CD4-positive, CD25-positive, alpha-beta regulatory T cell (primary cell): ENCODE measurements around the gene PRKAA1. TPM values are rescaled to one million over a fixed set of nuclear protein-coding genes. Genes with fewer than 3 reads are reported as not detected.
A peak's percentile ranks its signal among the peaks of the same experiment; 100 is the strongest.

Experiments
- ATAC-seq, 2 donors: fragments of 150-1000 bp; cut with Tn5 transposase; one replicate each; pipeline ENCODE4 v1.10.0; 2021; ENCODE audit warnings: low read depth in 2 of 2, moderate number of reproducible peaks in 2 of 2, moderate library complexity in 1 of 2
- DNase-seq, 3 donors: peaks; one replicate each; pipeline versions ENCODE4 v3.0.0 to v3.0.0-alpha.2; 2012 to 2022; ENCODE audit warnings: mixed read lengths in 1 of 3
- H3K27ac ChIP-seq: one replicate; pipeline ENCODE4 v1.7.0; 2013; ENCODE audit warnings: mild to moderate bottlenecking, low read length; ENCODE audit not compliant: insufficient read depth, poor library complexity, severe bottlenecking
- H3K27me3 ChIP-seq: one replicate; pipeline ENCODE4 v1.7.0; 2013; ENCODE audit warnings: low read length; ENCODE audit not compliant: control insufficient read depth, insufficient read depth
- H3K36me3 ChIP-seq: one replicate; pipeline ENCODE4 v1.7.0; 2013; ENCODE audit warnings: mild to moderate bottlenecking, low read length, moderate library complexity; ENCODE audit not compliant: control insufficient read depth, insufficient read depth
- H3K4me1 ChIP-seq: 2 replicates; pipeline ENCODE4 v1.7.0; 2013; ENCODE audit warnings: mild to moderate bottlenecking, low read length; ENCODE audit not compliant: insufficient read depth, control insufficient read depth, poor library complexity, severe bottlenecking
- H3K4me3 ChIP-seq: one replicate; pipeline ENCODE4 v1.7.0; 2013; ENCODE audit warnings: low read depth, mild to moderate bottlenecking, low read length, moderate library complexity
- H3K9me3 ChIP-seq, 2 experiments: 1 replicate in 1 of 2; 2 replicates in 1 of 2; pipeline ENCODE4 v1.7.0; 2013; ENCODE audit warnings: low read length in 2 of 2, mild to moderate bottlenecking in 1 of 2, moderate library complexity in 1 of 2; ENCODE audit not compliant: control insufficient read depth in 2 of 2
- H3K27ac Mint-ChIP-seq, 3 donors: one replicate each; pipeline ENCODE4 v1.8.0; 2020 to 2022; ENCODE audit warnings: mild to moderate bottlenecking in 3 of 3, mixed read lengths in 3 of 3, moderate library complexity in 2 of 3
- H3K27me3 Mint-ChIP-seq: one replicate; pipeline ENCODE4 v1.8.0; 2022; ENCODE audit warnings: mild to moderate bottlenecking, mixed read lengths
- H3K36me3 Mint-ChIP-seq: one replicate; pipeline ENCODE4 v1.8.0; 2020; ENCODE audit warnings: mixed read lengths
- H3K4me1 Mint-ChIP-seq, 4 donors: one replicate each; pipeline ENCODE4 v1.8.0; 2020 to 2022; ENCODE audit warnings: mixed read lengths in 4 of 4, mild to moderate bottlenecking in 1 of 4
- H3K4me3 Mint-ChIP-seq, 4 donors: one replicate each; pipeline ENCODE4 v1.8.0; 2020 to 2022; ENCODE audit warnings: mild to moderate bottlenecking in 4 of 4, mixed read lengths in 4 of 4, moderate library complexity in 3 of 4
- H3K9me3 Mint-ChIP-seq, 7 donors: one replicate each; pipeline ENCODE4 v1.8.0; 2020 to 2022; ENCODE audit warnings: mixed read lengths in 7 of 7, mild to moderate bottlenecking in 3 of 7, moderate library complexity in 2 of 7
- polyA plus RNA-seq, 4 donors: library from polyadenylated mRNA; unstranded; fragments of 300-500 nt; fragmentation: Illumina TruSeq; gene quantifications; one replicate each; pipeline ENCODE4 v1.2.3, GENCODE V29; 2021
- total RNA-seq: library from RNA; stranded (reverse); gene quantifications from one replicate; pipeline ENCODE4 v1.2.3, GENCODE V29; 2022

The PRKAA1 gene
- total and polyA plus RNA-seq, 5 donors from 2014 or later = 34.1 to 102 (median 44.1) TPM

DNA sequence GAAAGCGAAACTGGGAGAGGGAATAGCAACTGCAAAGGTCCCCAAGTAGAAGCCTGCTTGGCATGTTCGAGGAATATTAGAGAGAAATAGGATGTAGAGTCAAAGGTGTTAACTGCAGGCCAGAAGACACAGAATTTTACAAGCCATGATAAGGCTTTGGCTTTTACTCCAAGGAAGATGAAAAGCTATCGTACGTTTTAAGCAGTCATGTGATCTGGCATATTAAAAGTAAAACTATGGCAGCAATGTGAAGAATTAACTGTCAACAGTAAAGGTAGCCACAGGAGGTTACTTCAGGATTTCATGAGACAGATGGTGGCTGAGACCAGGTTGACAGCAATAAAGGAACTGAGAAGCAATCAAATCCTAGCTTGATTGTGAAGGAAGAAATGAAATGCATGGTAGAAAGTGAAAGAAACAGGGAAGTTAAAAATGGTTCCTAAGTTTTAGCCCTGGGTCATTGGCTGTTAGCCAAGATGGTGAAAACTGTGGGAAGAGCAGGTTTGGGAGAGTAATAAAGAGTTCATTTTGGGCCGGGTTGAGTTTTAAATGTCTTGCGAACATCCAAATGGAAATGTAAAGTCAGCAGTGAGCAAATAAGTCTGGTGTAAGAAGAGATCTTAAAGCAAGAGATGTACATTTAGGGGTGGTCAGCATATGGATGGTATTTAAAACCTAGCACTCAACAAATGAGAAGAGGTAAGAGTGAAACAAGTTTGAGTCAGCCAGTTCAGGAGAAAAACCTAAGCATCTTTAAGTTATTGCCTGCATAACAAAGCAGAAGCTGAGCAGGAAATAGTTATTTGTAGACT lies 22.1 kb downstream of the PRKAA1 start:
- peaks cover 59% of the 10 kb centered on the region for H3K36me3 ChIP-seq
- no peak for DNase-seq
- no peaks in the 10 kb centered on the region for H3K27me3 ChIP-seq
- no peaks in the 10 kb centered on the region for H3K9me3 Mint-ChIP-seq
- H3K4me3 ChIP-seq = no peak overlapping the region
- peak overlapping the region in 1 of 4 donors; percentile 6 for H3K4me3 Mint-ChIP-seq
- no peaks in the 10 kb centered on the region for H3K4me1 ChIP-seq
- H3K36me3 Mint-ChIP-seq = peaks cover 29% of the 10 kb centered on the region
- H3K4me1 Mint-ChIP-seq = peaks cover 14 to 33% (median 24%) of the 10 kb centered on the region in 4 donors
- H3K27me3 Mint-ChIP-seq = no peaks in the 10 kb centered on the region
- peak overlapping the region in 1 of 3 donors; percentile 60 for H3K27ac Mint-ChIP-seq
- H3K9me3 ChIP-seq = no peaks in the 10 kb centered on the region
- H3K27ac ChIP-seq = no peak overlapping the region
- no peak for ATAC-seq

GRCh38 chr5:40775085-40775845 lies 22.9 kb downstream of the PRKAA1 start:
- no peak overlapping the region for H3K27ac Mint-ChIP-seq
- Histone ChIP-seq H3K27me3 (no peaks in the 10 kb centered on the region), H3K4me1 (no peaks in the 10 kb centered on the region), H3K4me3 (no peak overlapping the region), H3K9me3 (no peaks in the 10 kb centered on the region), H3K27ac (no peak overlapping the region), H3K36me3 (peaks cover 59% of the 10 kb centered on the region)
- no peak overlapping the region for H3K4me3 Mint-ChIP-seq
- peaks cover 29% of the 10 kb centered on the region for H3K36me3 Mint-ChIP-seq
- ATAC-seq (no peak), DNase-seq (no peak)
- no peaks in the 10 kb centered on the region for H3K27me3 Mint-ChIP-seq
- H3K9me3 Mint-ChIP-seq = no peaks in the 10 kb centered on the region
- H3K4me1 Mint-ChIP-seq = peaks cover 8 to 25% (median 16%) of the 10 kb centered on the region in 4 donors

GRCh38 chr5:40774623-40775022 lies 23.6 kb downstream of the PRKAA1 start:
- H3K36me3 ChIP-seq = peaks cover 64% of the 10 kb centered on the region
- no peak for ATAC-seq
- H3K4me1 ChIP-seq = no peaks in the 10 kb centered on the region
- no peaks in the 10 kb centered on the region for H3K9me3 Mint-ChIP-seq
- H3K27ac Mint-ChIP-seq = peak overlapping the region in 1 of 3 donors; percentile 9
- no peaks in the 10 kb centered on the region for H3K27me3 Mint-ChIP-seq
- H3K27me3 ChIP-seq = no peaks in the 10 kb centered on the region
- no peaks in the 10 kb centered on the region for H3K9me3 ChIP-seq
- H3K36me3 Mint-ChIP-seq = peaks cover 29% of the 10 kb centered on the region
- H3K4me3 Mint-ChIP-seq = no peak overlapping the region
- no peak overlapping the region for H3K4me3 ChIP-seq
- H3K4me1 Mint-ChIP-seq = peaks cover 4 to 18% (median 12%) of the 10 kb centered on the region in 4 donors
- DNase-seq = no peak
- H3K27ac ChIP-seq = no peak overlapping the region

GRCh38 chr5:40770764-40771163 lies 27.4 kb downstream of the PRKAA1 start:
- Histone ChIP-seq H3K27me3 (no peaks in the 10 kb centered on the region), H3K27ac (no peak overlapping the region), H3K4me1 (no peaks in the 10 kb centered on the region), H3K36me3 (peaks cover 70% of the 10 kb centered on the region), H3K9me3 (no peaks in the 10 kb centered on the region), H3K4me3 (no peak overlapping the region)
- H3K9me3 Mint-ChIP-seq = no peaks in the 10 kb centered on the region
- ATAC-seq (no peak), DNase-seq (no peak)
- H3K27ac Mint-ChIP-seq = no peak overlapping the region
- no peaks in the 10 kb centered on the region for H3K27me3 Mint-ChIP-seq
- peaks cover 22% of the 10 kb centered on the region for H3K36me3 Mint-ChIP-seq
- no peak overlapping the region for H3K4me3 Mint-ChIP-seq
- H3K4me1 Mint-ChIP-seq = peaks cover 0 to 15% (median 4%) of the 10 kb centered on the region in 4 donors

DNA sequence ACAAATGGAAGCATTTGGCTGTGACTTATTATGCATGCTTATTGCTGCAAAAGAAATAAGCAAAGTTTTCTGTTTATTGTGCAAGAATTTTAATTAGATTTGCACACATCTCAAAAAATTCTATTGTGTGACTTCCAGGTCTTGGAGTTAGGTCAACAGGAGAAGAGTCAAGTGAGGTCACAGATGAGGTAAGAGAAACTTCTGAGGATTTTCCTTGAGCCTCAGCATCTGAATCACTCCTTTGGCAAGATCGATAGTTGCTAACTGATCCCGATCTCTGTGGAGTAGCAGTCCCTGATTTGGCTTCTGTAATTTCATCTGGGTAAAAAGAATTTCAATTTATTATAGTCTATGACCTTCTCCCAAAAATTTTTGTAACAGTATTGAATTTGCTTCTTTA lies 35.5 kb downstream of the PRKAA1 start:
- Histone ChIP-seq H3K27me3 (no peaks in the 10 kb centered on the region), H3K27ac (no peak overlapping the region), H3K9me3 (no peaks in the 10 kb centered on the region), H3K4me1 (no peaks in the 10 kb centered on the region), H3K4me3 (no peak overlapping the region), H3K36me3 (peaks cover 55% of the 10 kb centered on the region)
- H3K36me3 Mint-ChIP-seq = peaks cover 27% of the 10 kb centered on the region
- H3K27ac Mint-ChIP-seq = no peak overlapping the region
- no peaks in the 10 kb centered on the region for H3K9me3 Mint-ChIP-seq
- H3K27me3 Mint-ChIP-seq = no peaks in the 10 kb centered on the region
- no peak overlapping the region for H3K4me3 Mint-ChIP-seq
- ATAC-seq (no peak), DNase-seq (no peak)
- peaks cover 0 to 2% (median 0%) of the 10 kb centered on the region in 4 donors for H3K4me1 Mint-ChIP-seq

- peaks cover 15% of the 10 kb centered on the region for H3K36me3 Mint-ChIP-seq
- H3K27ac Mint-ChIP-seq = no peak overlapping the region
- DNase-seq (no peak), ATAC-seq (no peak)
- no peaks in the 10 kb centered on the region for H3K27me3 Mint-ChIP-seq
- no peaks in the 10 kb centered on the region for H3K9me3 ChIP-seq
- H3K9me3 Mint-ChIP-seq = no peaks in the 10 kb centered on the region
- peaks cover 0 to 10% (median 3%) of the 10 kb centered on the region in 4 donors for H3K4me1 Mint-ChIP-seq
- no peaks in the 10 kb centered on the region for H3K27me3 ChIP-seq
- H3K36me3 ChIP-seq = peaks cover 7% of the 10 kb centered on the region
- H3K27ac ChIP-seq = no peak overlapping the region
- peak overlapping the region in 3 of 4 donors; percentile 46 to 70 (median 70) for H3K4me3 Mint-ChIP-seq
- H3K4me3 ChIP-seq = no peak overlapping the region
- H3K4me1 ChIP-seq = peaks cover 22% of the 10 kb centered on the region
Measured at GRCh38 chr5:40757400-40757799, 40.8 kb downstream of the PRKAA1 start.

- H3K27me3 Mint-ChIP-seq = no peaks in the 10 kb centered on the region
- Histone ChIP-seq H3K4me1 (peaks cover 22% of the 10 kb centered on the region), H3K4me3 (peak within 1 kb of the TSS; percentile 99), H3K36me3 (no peaks in the 10 kb centered on the region), H3K9me3 (no peaks in the 10 kb centered on the region), H3K27me3 (no peaks in the 10 kb centered on the region), H3K27ac (peak within 1 kb of the TSS; percentile 88)
- peaks cover 4 to 25% (median 10%) of the 10 kb centered on the region in 4 donors for H3K4me1 Mint-ChIP-seq
- peak within 1 kb of the TSS in 1 of 4 donors; percentile 39 for H3K4me3 Mint-ChIP-seq
- H3K36me3 Mint-ChIP-seq = peaks cover 15% of the 10 kb centered on the region
- no peak within 1 kb of the TSS for H3K27ac Mint-ChIP-seq
- H3K9me3 Mint-ChIP-seq = no peaks in the 10 kb centered on the region
- DNase-seq = peak; percentile 91 to 96 (median 92)
- peak; percentile 94 to 96 for ATAC-seq
Measured at GRCh38 chr5:40755407-40756365, 42.5 kb downstream of the PRKAA1 start, which contains the start of gene TTC33. Gene TTC33 (minus strand): TSS chr5:40755961. CDS start chr5:40747018, 8,943 bp downstream.
